ENCODE data around the gene FER1L5. TPM values are rescaled to one million over a fixed set of nuclear protein-coding genes. Genes with fewer than 3 reads are reported as not detected.

The FER1L5 gene
- total RNA-seq, 4 donors from 2014 or later, result not detected

GRCh38 chr2:96729748-96730147 lies 87.2 kb downstream of the FER1L5 start:
- H3K4me3 ChIP-seq, result no peak overlapping the region
- H3K4me1 ChIP-seq, result peaks cover 0 to 21% (median under 1%) of the 10 kb centered on the region in 3 donors
- H3K27ac ChIP-seq, result no peak overlapping the region
- 57% methylated on average over 2 of the region's 7 CpGs; no CpG with 5 or more reads in 1 of the 2 donors for WGBS, 2 donors (ENCODE audit: low coverage in 1 of 2)
- H3K36me3 ChIP-seq, result peaks cover 5 to 95% of the 10 kb centered on the region in 2 donors
- no peak for ATAC-seq
- H3K27me3 ChIP-seq, result no peaks in the 10 kb centered on the region
- H3K9me3 ChIP-seq, result no peaks in the 10 kb centered on the region
- no peak for TF ChIP-seq CTCF (IDR thresholded peaks at IDR 0.05)
- no peak for TF ChIP-seq POLR2AphosphoS5 (IDR thresholded peaks at IDR 0.05)
- TF ChIP-seq EP300 (IDR thresholded peaks at IDR 0.05), result no peak

- no peaks in the 10 kb centered on the region for H3K9me3 ChIP-seq
- WGBS, 2 donors (ENCODE audit: low coverage in 1 of 2), result 85 to 92% methylated on average over 2 of the region's 2 CpGs
- H3K4me3 ChIP-seq, result no peak overlapping the region
- H3K4me1 ChIP-seq, result peaks cover 0 to 26% (median 6%) of the 10 kb centered on the region in 3 donors
- H3K36me3 ChIP-seq, result peaks cover 5 to 91% of the 10 kb centered on the region in 2 donors
- H3K27me3 ChIP-seq, result no peaks in the 10 kb centered on the region
- H3K27ac ChIP-seq, result no peak overlapping the region
- ATAC-seq, result no peak
- TF ChIP-seq EP300 (IDR thresholded peaks at IDR 0.05), result no peak
- no peak for TF ChIP-seq CTCF (IDR thresholded peaks at IDR 0.05)
- no peak for TF ChIP-seq POLR2A (IDR thresholded peaks at IDR 0.05)
- TF ChIP-seq POLR2AphosphoS5 (IDR thresholded peaks at IDR 0.05), result no peak
These were observed 87.6 kb downstream of the FER1L5 start for GRCh38 chr2:96730212-96730611.

- TF ChIP-seq POLR2AphosphoS5 (IDR thresholded peaks at IDR 0.05) (no peak), POLR2A (IDR thresholded peaks at IDR 0.05) (no peak), CTCF (IDR thresholded peaks at IDR 0.05) (no peak), EP300 (IDR thresholded peaks at IDR 0.05) (no peak)
- Histone ChIP-seq H3K4me1 (peaks cover under 1 to 63% (median 19%) of the 10 kb centered on the region in 3 donors), H3K27me3 (no peaks in the 10 kb centered on the region), H3K9me3 (no peaks in the 10 kb centered on the region), H3K36me3 (peaks cover 5 to 67% of the 10 kb centered on the region in 2 donors), H3K4me3 (no peak overlapping the region), H3K27ac (no peak overlapping the region)
- 78 to 94% methylated on average over 2 to 3 of the region's 3 CpGs for WGBS, 2 donors (ENCODE audit: low coverage in 1 of 2)
- ATAC-seq, result no peak
These were observed 91.4 kb downstream of the FER1L5 start for GRCh38 chr2:96733931-96734330.

GRCh38 chr2:96734880-96735583 lies 92.5 kb downstream of the FER1L5 start:
- 23 to 32% methylated on average over 3 of the region's 8 CpGs for WGBS, 2 donors (ENCODE audit: low coverage in 1 of 2)
- Histone ChIP-seq H3K27me3 (no peaks in the 10 kb centered on the region), H3K9me3 (no peaks in the 10 kb centered on the region), H3K27ac (peak overlapping the region; percentile 9 to 70 (median 40)), H3K4me1 (peaks cover 5 to 68% (median 22%) of the 10 kb centered on the region in 3 donors), H3K36me3 (peaks cover 5 to 56% of the 10 kb centered on the region in 2 donors), H3K4me3 (no peak overlapping the region)
- peak; percentile 21 for ATAC-seq
- no peak for TF ChIP-seq EP300 (IDR thresholded peaks at IDR 0.05)
- peak; percentile 23 for TF ChIP-seq POLR2AphosphoS5 (IDR thresholded peaks at IDR 0.05)

- ATAC-seq, result no peak
- WGBS, 2 donors (ENCODE audit: low coverage in 1 of 2), result 78 to 83% methylated on average over 2 of the region's 2 CpGs
These were observed 94.7 kb downstream of the FER1L5 start for GRCh38 chr2:96737251-96737650.

More at GRCh38 chr2:96737251-96737650, 94.7 kb downstream of the FER1L5 start:
- Histone ChIP-seq H3K4me1 (peaks cover 5 to 65% (median 22%) of the 10 kb centered on the region in 3 donors), H3K36me3 (peaks cover 5 to 34% of the 10 kb centered on the region in 2 donors), H3K27ac (no peak overlapping the region), H3K4me3 (no peak overlapping the region), H3K27me3 (no peaks in the 10 kb centered on the region), H3K9me3 (no peaks in the 10 kb centered on the region)
- TF ChIP-seq CTCF (IDR thresholded peaks at IDR 0.05) (no peak), POLR2A (IDR thresholded peaks at IDR 0.05) (no peak), EP300 (IDR thresholded peaks at IDR 0.05) (no peak), POLR2AphosphoS5 (IDR thresholded peaks at IDR 0.05) (no peak)
